ENCODE measurements around the gene THRB. TPM values are rescaled to one million over a fixed set of nuclear protein-coding genes. Genes with fewer than 3 reads are reported as not detected.

THRB gene
- total RNA-seq, 2 donors from 2014 or later, result 0.24 to 0.26 TPM

- H3K27me3 ChIP-seq (ENCODE audit: control insufficient read depth, insufficient read depth, low read length, poor library complexity, severe bottlenecking), result no peaks in the 10 kb centered on the region
- no peaks in the 10 kb centered on the region for H3K4me1 Mint-ChIP-seq
- no peak overlapping the region for H3K4me3 Mint-ChIP-seq
- no peaks in the 10 kb centered on the region for H3K36me3 ChIP-seq (ENCODE audit: control insufficient read depth, insufficient read depth, low read length)
- H3K9me3 Mint-ChIP-seq, result no peaks in the 10 kb centered on the region
- H3K4me3 ChIP-seq (ENCODE audit: low read length), result no peak overlapping the region
- no peak overlapping the region for H3K27ac Mint-ChIP-seq
- H3K9ac ChIP-seq (ENCODE audit: extremely low read depth, low read length, poor library complexity, severe bottlenecking), result no peak overlapping the region
- no peaks in the 10 kb centered on the region for H3K36me3 Mint-ChIP-seq (ENCODE audit: low read depth)
- no peaks in the 10 kb centered on the region for H3K9me3 ChIP-seq (ENCODE audit: control insufficient read depth, low read length)
- TF ChIP-seq CTCF (conservative IDR thresholded peaks at IDR 0.05), result no peak
- DNase-seq, result no peak
- H3K4me1 ChIP-seq (ENCODE audit: control insufficient read depth, insufficient read depth, low read length), result no peaks in the 10 kb centered on the region
- 92 to 100% methylated on average over 1 to 3 of the region's 3 CpGs for WGBS, 2 experiments (ENCODE audit: insufficient coverage in 1 of 2, insufficient read length in 1 of 2)
- no peaks in the 10 kb centered on the region for H3K27me3 Mint-ChIP-seq (ENCODE audit: insufficient read depth)
- H3K27ac ChIP-seq (ENCODE audit: low read depth, low read length), result no peak overlapping the region
These were observed 162.6 kb downstream of the THRB start for GRCh38 chr3:24332092-24332491.

- no peak overlapping the region for H3K9ac ChIP-seq (ENCODE audit: extremely low read depth, low read length, poor library complexity, severe bottlenecking)
- no peaks in the 10 kb centered on the region for H3K9me3 ChIP-seq (ENCODE audit: control insufficient read depth, low read length)
- no peaks in the 10 kb centered on the region for H3K4me1 ChIP-seq (ENCODE audit: control insufficient read depth, insufficient read depth, low read length)
- Mint-ChIP-seq H3K9me3 (no peaks in the 10 kb centered on the region), H3K4me3 (no peak overlapping the region), H3K27ac (no peak overlapping the region), H3K36me3 (ENCODE audit: low read depth) (no peaks in the 10 kb centered on the region), H3K4me1 (no peaks in the 10 kb centered on the region), H3K27me3 (ENCODE audit: insufficient read depth) (peaks cover under 1% of the 10 kb centered on the region)
- TF ChIP-seq CTCF (conservative IDR thresholded peaks at IDR 0.05), result no peak
- no peaks in the 10 kb centered on the region for H3K36me3 ChIP-seq (ENCODE audit: control insufficient read depth, insufficient read depth, low read length)
- H3K27me3 ChIP-seq (ENCODE audit: control insufficient read depth, insufficient read depth, low read length, poor library complexity, severe bottlenecking), result no peaks in the 10 kb centered on the region
- H3K4me3 ChIP-seq (ENCODE audit: low read length), result no peak overlapping the region
- H3K27ac ChIP-seq (ENCODE audit: low read depth, low read length), result no peak overlapping the region
- DNase-seq, result no peak
These were observed 171.4 kb downstream of the THRB start for GRCh38 chr3:24323272-24323671.

- Histone ChIP-seq H3K36me3 (ENCODE audit: control insufficient read depth, insufficient read depth, low read length) (no peaks in the 10 kb centered on the region), H3K9ac (ENCODE audit: extremely low read depth, low read length, poor library complexity, severe bottlenecking) (no peak overlapping the region), H3K27me3 (ENCODE audit: control insufficient read depth, insufficient read depth, low read length, poor library complexity, severe bottlenecking) (no peaks in the 10 kb centered on the region), H3K4me1 (ENCODE audit: control insufficient read depth, insufficient read depth, low read length) (no peaks in the 10 kb centered on the region), H3K27ac (ENCODE audit: low read depth, low read length) (no peak overlapping the region), H3K4me3 (ENCODE audit: low read length) (no peak overlapping the region), H3K9me3 (ENCODE audit: control insufficient read depth, low read length) (no peaks in the 10 kb centered on the region)
- Mint-ChIP-seq H3K36me3 (ENCODE audit: low read depth) (no peaks in the 10 kb centered on the region), H3K4me1 (peaks cover 5% of the 10 kb centered on the region), H3K4me3 (no peak overlapping the region), H3K9me3 (no peaks in the 10 kb centered on the region), H3K27me3 (ENCODE audit: insufficient read depth) (peaks cover 15% of the 10 kb centered on the region), H3K27ac (no peak overlapping the region)
- DNase-seq, result no peak
- TF ChIP-seq CTCF (conservative IDR thresholded peaks at IDR 0.05), result no peak
These were observed 174.0 kb downstream of the THRB start for GRCh38 chr3:24320601-24321000.
